NT2/D1 (cell line): Measurements from ENCODE around the gene ITGBL1.

Experiments
- SUZ12 ChIP-seq: IDR thresholded peaks from 2 replicates; pipeline ENCODE4 v1.6.1; 2011; ENCODE audit not compliant: insufficient read length, insufficient read depth; ENCODE audit errors: extremely low read depth
- YY1 ChIP-seq: IDR thresholded peaks from 2 replicates; pipeline ENCODE4 v1.6.1; 2011; ENCODE audit not compliant: insufficient read length, insufficient read depth
- ZNF274 ChIP-seq: IDR thresholded peaks from 2 replicates; pipeline ENCODE4 v1.6.1; 2011; ENCODE audit warnings: mild to moderate bottlenecking, low read depth, low read length

DNA sequence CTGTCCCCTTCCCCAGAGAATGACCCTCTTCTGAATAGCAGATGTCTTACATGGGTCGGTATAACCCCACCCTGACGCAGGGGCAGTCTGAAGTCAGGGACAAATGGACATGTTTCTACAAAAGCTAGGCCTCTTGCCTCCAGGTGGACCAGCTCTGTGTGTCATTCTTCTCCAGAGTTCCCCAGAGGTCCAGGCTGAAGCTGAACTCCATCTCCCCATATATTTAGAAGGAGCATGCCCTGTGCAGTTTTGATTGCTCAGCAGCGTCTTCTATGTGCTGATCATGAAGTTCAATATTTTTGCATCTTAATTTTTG lies 27.4 kb upstream of the ITGBL1 start:
- TF ChIP-seq YY1 (no peak), ZNF274 (no peak), SUZ12 (no peak)
